H1 (cell line): ENCODE measurements around the gene DCN. TPM values are rescaled to one million over a fixed set of nuclear protein-coding genes. Genes with fewer than 3 reads are reported as not detected.

ENCODE experiments used
- CTCF ChIA-PET: fragments of 300-600 bp; sonication (Branson Sonifier 250); formaldehyde crosslinking; loops from one replicate; lab custom pipeline; 2021; ENCODE audit not compliant: partially characterized antibody; lab: Charles Lee
- POLR2A ChIA-PET: fragments of 300-600 bp; sonication (Branson Sonifier 250); formaldehyde crosslinking; loops from one replicate; lab custom pipeline; 2021; ENCODE audit warnings: inconsistent platforms; ENCODE audit not compliant: partially characterized antibody; lab: Charles Lee
- DNase-seq, 2 experiments: peaks; one replicate each; pipeline versions ENCODE4 v3.0.0 to v3.0.0-alpha.2; 2010 to 2022; ENCODE audit warnings: low spot score in 2 of 2, low read depth in 1 of 2, mixed read lengths in 1 of 2
- FAIRE-seq: peaks from 2 replicates; lab custom pipeline; 2011; peaks lifted over from hg19 to GRCh38; lab: Jason Lieb, UNC
- H2AFZ ChIP-seq: 2 replicates; pipeline ENCODE4 v1.8.1; 2012; ENCODE audit warnings: low read length, inconsistent platforms
- H2AK5ac ChIP-seq: 2 replicates; pipeline ENCODE4 v1.6.1; 2013; ENCODE audit warnings: low read depth, low read length
- H2BK120ac ChIP-seq: replicated peaks from 2 replicates; pipeline ENCODE3; 2013; ENCODE audit warnings: low read depth, low read length, inconsistent platforms
- H2BK12ac ChIP-seq: 2 replicates; pipeline ENCODE4 v1.6.1; 2013; ENCODE audit warnings: low read depth, low read length
- H2BK15ac ChIP-seq: 2 replicates; pipeline ENCODE4 v1.6.1; 2013; ENCODE audit warnings: low read length
- H2BK20ac ChIP-seq: 2 replicates; pipeline ENCODE4 v1.6.1; 2013; ENCODE audit warnings: low read length
- H2BK5ac ChIP-seq: 2 replicates; pipeline ENCODE4 v1.6.1; 2013; ENCODE audit warnings: low read depth, low read length
- H3K14ac ChIP-seq: 2 replicates; pipeline ENCODE4 v1.6.1; 2013; ENCODE audit warnings: inconsistent platforms; ENCODE audit not compliant: insufficient read length
- H3K18ac ChIP-seq: 2 replicates; pipeline ENCODE4 v1.6.1; 2013; ENCODE audit warnings: low read length; ENCODE audit errors: extremely low read depth
- H3K23ac ChIP-seq: 2 replicates; pipeline ENCODE4 v1.6.1; 2013; ENCODE audit warnings: inconsistent platforms; ENCODE audit not compliant: insufficient read length
- H3K23me2 ChIP-seq: 2 replicates; pipeline ENCODE4 v1.6.1; 2013; ENCODE audit warnings: low read depth, low read length
- H3K27ac ChIP-seq: 2 replicates; pipeline ENCODE4 v1.6.1; 2011; ENCODE audit warnings: low read depth, low read length, inconsistent platforms
- H3K27me3 ChIP-seq, 4 experiments: replicated peaks in 1 of 4; 1 replicate in 1 of 4; 2 replicates in 3 of 4; pipeline versions ENCODE4 v1.6.1 to v1.8.1; 2011 to 2013; ENCODE audit warnings: low read length in 3 of 4, mild to moderate bottlenecking in 3 of 4, inconsistent platforms in 2 of 4, mixed read lengths in 2 of 4, moderate library complexity in 1 of 4; ENCODE audit not compliant: control insufficient read depth in 3 of 4, insufficient read depth in 3 of 4; ENCODE audit errors: extremely low read depth in 1 of 4
- H3K36me3 ChIP-seq, 4 experiments: 2 replicates each; pipeline versions ENCODE4 v1.6.1 to v1.8.1; 2011 to 2013; ENCODE audit warnings: mild to moderate bottlenecking in 4 of 4, low read length in 3 of 4, moderate library complexity in 2 of 4, control low read depth in 1 of 4, inconsistent platforms in 1 of 4; ENCODE audit not compliant: insufficient read depth in 4 of 4, control insufficient read depth in 2 of 4
- H3K4ac ChIP-seq: replicated peaks from 2 replicates; pipeline ENCODE3; 2013; ENCODE audit warnings: low read length, low read depth, mixed read lengths, inconsistent platforms; ENCODE audit not compliant: insufficient read length
- H3K4me1 ChIP-seq, 4 experiments: replicated peaks in 1 of 4; 1 replicate in 1 of 4; 2 replicates in 3 of 4; pipeline versions ENCODE4 v1.6.1 to v1.8.1; 2011 to 2013; ENCODE audit warnings: low read length in 3 of 4, inconsistent platforms in 2 of 4, mixed read lengths in 1 of 4; ENCODE audit not compliant: insufficient read depth in 4 of 4, control insufficient read depth in 3 of 4
- H3K4me2 ChIP-seq, 2 experiments: 2 replicates each; pipeline versions ENCODE4 v1.6.1 to v1.8.1; 2011 to 2013; ENCODE audit warnings: low read depth in 2 of 2, low read length in 2 of 2, control low read depth in 1 of 2, inconsistent platforms in 1 of 2, mild to moderate bottlenecking in 1 of 2; ENCODE audit not compliant: insufficient read depth in 1 of 2
- H3K4me3 ChIP-seq, 4 experiments: fragments of 200-600, 300-600 bp in 1 of 4; sonication (generic), shearing (Covaris generic), sonication (Bioruptor Twin) in 1 of 4; 2 replicates each; pipeline versions ENCODE4 v1.5.1 to v1.8.1; 2011 to 2016; ENCODE audit warnings: low read length in 4 of 4, low read depth in 3 of 4, control low read depth in 2 of 4, inconsistent platforms in 2 of 4, mild to moderate bottlenecking in 2 of 4, mixed read lengths in 1 of 4, moderate library complexity in 1 of 4; ENCODE audit not compliant: insufficient read depth in 2 of 4; ENCODE audit errors: extremely low read depth in 1 of 4
- H3K56ac ChIP-seq: replicated peaks from 2 replicates; pipeline ENCODE3; 2013; ENCODE audit warnings: low read depth, mild to moderate bottlenecking, mixed read lengths, low read length, inconsistent platforms; ENCODE audit not compliant: insufficient read length
- H3K79me1 ChIP-seq: 2 replicates; pipeline ENCODE4 v1.6.1; 2013; ENCODE audit warnings: low read depth, low read length, control low read depth
- H3K79me2 ChIP-seq, 2 experiments: 2 replicates each; pipeline versions ENCODE4 v1.6.1 to v1.8.1; 2012 to 2013; ENCODE audit warnings: low read length in 2 of 2, mild to moderate bottlenecking in 2 of 2, inconsistent platforms in 1 of 2; ENCODE audit not compliant: insufficient read depth in 2 of 2, control insufficient read depth in 1 of 2
- H3K9ac ChIP-seq, 4 experiments: replicated peaks in 1 of 4; 1 replicate in 1 of 4; 2 replicates in 3 of 4; pipeline versions ENCODE4 v1.6.1 to v1.8.1; 2011 to 2013; ENCODE audit warnings: low read depth in 3 of 4, low read length in 3 of 4, control low read depth in 2 of 4, mild to moderate bottlenecking in 2 of 4, moderate library complexity in 2 of 4, inconsistent platforms in 1 of 4; ENCODE audit errors: extremely low read depth in 1 of 4
- H3K9me3 ChIP-seq, 2 experiments: 2 replicates each; pipeline versions ENCODE4 v1.6.1 to v1.8.1; 2012 to 2013; ENCODE audit warnings: mild to moderate bottlenecking in 2 of 2, moderate library complexity in 2 of 2, control low read depth in 1 of 2, inconsistent platforms in 1 of 2, low read depth in 1 of 2, low read length in 1 of 2, mixed read lengths in 1 of 2; ENCODE audit not compliant: insufficient read depth in 2 of 2
- H4K20me1 ChIP-seq, 2 experiments: replicated peaks in 1 of 2; 2 replicates each; pipeline versions ENCODE3 to v1.8.1; 2011 to 2013; ENCODE audit warnings: inconsistent platforms in 2 of 2, low read length in 2 of 2, mild to moderate bottlenecking in 1 of 2; ENCODE audit not compliant: insufficient read depth in 2 of 2, control insufficient read depth in 1 of 2
- H4K5ac ChIP-seq: 2 replicates; pipeline ENCODE4 v1.6.1; 2013; ENCODE audit warnings: low read length, low read depth, mixed read lengths, inconsistent platforms; ENCODE audit not compliant: insufficient read length
- H4K8ac ChIP-seq: 2 replicates; pipeline ENCODE4 v1.8.0; 2013; ENCODE audit warnings: mild to moderate bottlenecking, moderate library complexity, low read length, inconsistent platforms; ENCODE audit not compliant: insufficient read depth; ENCODE audit errors: extremely low read depth
- H4K91ac ChIP-seq: replicated peaks from 2 replicates; pipeline ENCODE3; 2013; ENCODE audit warnings: low read length, mixed read lengths, inconsistent platforms; ENCODE audit not compliant: insufficient read length
- ATF2 ChIP-seq: IDR thresholded peaks from 2 replicates; pipeline ENCODE4 v1.6.1; 2012; ENCODE audit warnings: low read length, inconsistent platforms
- BRCA1 ChIP-seq: IDR thresholded peaks from 2 replicates; pipeline ENCODE4 v1.6.1; 2012; ENCODE audit warnings: low read depth, low read length, improper control_type of control experiment
- CBX5 ChIP-seq: fragments of 300-800, 300-1000 bp; sonication (generic); IDR thresholded peaks from 2 replicates; pipeline ENCODE4 v1.7.1; 2016; ENCODE audit warnings: antibody characterized with exemption, low read length, low read depth
- CEBPB ChIP-seq: IDR thresholded peaks from 2 replicates; pipeline ENCODE4 v1.6.1; 2012; ENCODE audit warnings: low read depth, low read length
- CTBP2 ChIP-seq: IDR thresholded peaks from 2 replicates; pipeline ENCODE4 v1.7.0; 2011; ENCODE audit warnings: borderline replicate concordance, mild to moderate bottlenecking, moderate library complexity, mixed read lengths, low read length; ENCODE audit not compliant: insufficient read depth, insufficient read length
- EGR1 ChIP-seq: IDR thresholded peaks from 2 replicates; pipeline ENCODE4 v1.6.1; 2011; ENCODE audit warnings: low read depth, low read length, borderline replicate concordance
- FOSL1 ChIP-seq: IDR thresholded peaks from 2 replicates; pipeline ENCODE4 v1.6.1; 2011; ENCODE audit warnings: mild to moderate bottlenecking, low read depth, low read length, moderate library complexity; ENCODE audit not compliant: insufficient read depth
- HDAC6 ChIP-seq: IDR thresholded peaks from one replicate; pipeline ENCODE4 v1.7.1; 2012; ENCODE audit warnings: low read depth, mild to moderate bottlenecking, inconsistent platforms, low read length, moderate library complexity
- MAFK ChIP-seq: IDR thresholded peaks from 2 replicates; pipeline ENCODE4 v1.6.1; 2012; ENCODE audit warnings: low read depth, mild to moderate bottlenecking, improper control_type of control experiment, low read length
- RAD21 ChIP-seq, 2 experiments: IDR thresholded peaks in 1 of 2; conservative IDR thresholded peaks in 1 of 2; 2 replicates each; pipeline ENCODE4 v1.6.1; 2011; ENCODE audit warnings: low read depth in 2 of 2, low read length in 2 of 2, improper control_type of control experiment in 1 of 2, inconsistent platforms in 1 of 2, mild to moderate bottlenecking in 1 of 2, moderate library complexity in 1 of 2
- SIRT6 ChIP-seq: IDR thresholded peaks from one replicate; pipeline ENCODE4 v1.7.1; 2012; ENCODE audit warnings: low read length, inconsistent platforms
- SIX5 ChIP-seq: IDR thresholded peaks from 2 replicates; pipeline ENCODE4 v1.6.1; 2011; ENCODE audit warnings: mild to moderate bottlenecking, low read depth, low read length
- TCF12 ChIP-seq: IDR thresholded peaks from 2 replicates; pipeline ENCODE4 v1.6.1; 2011; ENCODE audit warnings: low read depth, mild to moderate bottlenecking, low read length
- YY1 ChIP-seq: IDR thresholded peaks from 2 replicates; pipeline ENCODE4 v1.6.1; 2011; ENCODE audit warnings: low read depth, mild to moderate bottlenecking, low read length
- WGBS, 2 experiments: shearing (Covaris generic) in 1 of 2; methylation state at CpG; one replicate each; pipeline versions ENCODE4 v1.1.6 to v1.1.7; 2013 to 2015; ENCODE audit warnings: low lambda C conversion rate in 2 of 2, mixed read lengths in 2 of 2, inconsistent platforms in 1 of 2, low coverage in 1 of 2, missing lambda C conversion rate in 1 of 2; ENCODE audit not compliant: insufficient replicate concordance in 2 of 2, insufficient coverage in 1 of 2, insufficient read length in 1 of 2; ENCODE audit errors: extremely low coverage in 1 of 2, missing lambda C conversion rate in 1 of 2; 5-methylcytosine and 5-hydroxymethylcytosine counted together
- polyA plus RNA-seq, 7 experiments: library from polyadenylated mRNA; depleted of rRNA in 3 of 7; stranded (reverse) in 5 of 7; unstranded in 2 of 7; fragments of >200 nt in 5 of 7; fragments of 200-250 nt in 2 of 7; gene quantifications; 1 replicate in 5 of 7; 2 replicates in 1 of 7; 4 replicates in 1 of 7; pipeline versions ENCODE4 v1.2.1 to v1.2.3, GENCODE V29; 2011 to 2013; ENCODE audit warnings: missing spikeins in 2 of 7, mixed read lengths in 2 of 7
- total RNA-seq: library from RNA; stranded (reverse); fragmentation: NEBNext Ultra II Directional; extraction: Animal tissue kit (Norgen Biotek cat#: 25700); gene quantifications from 2 replicates; pipeline ENCODE4 v1.2.1, GENCODE V29; 2021

DCN gene
- total and polyA plus RNA-seq, 2 of the 8 experiments (the other 6 are each of a cell fraction or from before 2014, with no cell fraction given), result not detected

GRCh38 chr12:91127306-91127705 lies 55.3 kb downstream of the DCN start:
- FAIRE-seq (no peak), DNase-seq (no peak)
- Histone ChIP-seq H3K36me3 (no peaks in the 10 kb centered on the region), H2AK5ac (no peak overlapping the region), H3K56ac (no peak overlapping the region), H3K4ac (no peak overlapping the region), H3K4me3 (no peak overlapping the region), H2BK5ac (no peak overlapping the region), H3K27me3 (no peaks in the 10 kb centered on the region), H3K14ac (no peak overlapping the region), H2BK120ac (no peak overlapping the region), H3K23ac (no peak overlapping the region), H3K23me2 (no peaks in the 10 kb centered on the region), H3K79me2 (no peaks in the 10 kb centered on the region), H4K8ac (no peak overlapping the region), H3K79me1 (no peaks in the 10 kb centered on the region), H3K4me2 (no peak overlapping the region), H3K9me3 (no peaks in the 10 kb centered on the region), H3K27ac (no peak overlapping the region), H2AFZ (no peak overlapping the region), H4K91ac (no peak overlapping the region), H4K20me1 (no peaks in the 10 kb centered on the region), H4K5ac (no peak overlapping the region), H2BK12ac (no peak overlapping the region), H3K4me1 (no peaks in the 10 kb centered on the region), H3K9ac (no peak overlapping the region), H2BK15ac (no peak overlapping the region), H3K18ac (no peak overlapping the region), H2BK20ac (no peak overlapping the region)
- WGBS, 2 experiments, result 93% methylated on average over 2 of the region's 2 CpGs; no CpG with 5 or more reads in 1 of the 2 experiments
- CTCF ChIA-PET, result no interaction called here
- POLR2A ChIA-PET, result no interaction called here
- TF ChIP-seq SIX5 (no peak), RAD21 (IDR thresholded peaks at IDR 0.05 in 1 of 2, conservative IDR thresholded peaks at IDR 0.05 in 1 of 2; ENCODE audit: low read depth in 2 of 2, low read length in 2 of 2) (no peak), ATF2 (no peak), HDAC6 (no peak), CTBP2 (no peak), EGR1 (no peak), BRCA1 (no peak), FOSL1 (no peak), TCF12 (no peak), SIRT6 (no peak), CBX5 (no peak), CEBPB (no peak), YY1 (no peak), MAFK (no peak)
